SHP77 (cell line): Measurements from ENCODE around the gene TLE5.
"Not testable (repeated sequence)": the region's sequence is repeated elsewhere in the genome, so short reads cannot be mapped to it uniquely, and the experiment has no call there.

Experiments used
- DNase-seq, 2 experiments: peaks; one replicate each; lab custom pipeline; 2025; lab: John Stamatoyannopoulos, UW

TLE5 gene

DNA sequence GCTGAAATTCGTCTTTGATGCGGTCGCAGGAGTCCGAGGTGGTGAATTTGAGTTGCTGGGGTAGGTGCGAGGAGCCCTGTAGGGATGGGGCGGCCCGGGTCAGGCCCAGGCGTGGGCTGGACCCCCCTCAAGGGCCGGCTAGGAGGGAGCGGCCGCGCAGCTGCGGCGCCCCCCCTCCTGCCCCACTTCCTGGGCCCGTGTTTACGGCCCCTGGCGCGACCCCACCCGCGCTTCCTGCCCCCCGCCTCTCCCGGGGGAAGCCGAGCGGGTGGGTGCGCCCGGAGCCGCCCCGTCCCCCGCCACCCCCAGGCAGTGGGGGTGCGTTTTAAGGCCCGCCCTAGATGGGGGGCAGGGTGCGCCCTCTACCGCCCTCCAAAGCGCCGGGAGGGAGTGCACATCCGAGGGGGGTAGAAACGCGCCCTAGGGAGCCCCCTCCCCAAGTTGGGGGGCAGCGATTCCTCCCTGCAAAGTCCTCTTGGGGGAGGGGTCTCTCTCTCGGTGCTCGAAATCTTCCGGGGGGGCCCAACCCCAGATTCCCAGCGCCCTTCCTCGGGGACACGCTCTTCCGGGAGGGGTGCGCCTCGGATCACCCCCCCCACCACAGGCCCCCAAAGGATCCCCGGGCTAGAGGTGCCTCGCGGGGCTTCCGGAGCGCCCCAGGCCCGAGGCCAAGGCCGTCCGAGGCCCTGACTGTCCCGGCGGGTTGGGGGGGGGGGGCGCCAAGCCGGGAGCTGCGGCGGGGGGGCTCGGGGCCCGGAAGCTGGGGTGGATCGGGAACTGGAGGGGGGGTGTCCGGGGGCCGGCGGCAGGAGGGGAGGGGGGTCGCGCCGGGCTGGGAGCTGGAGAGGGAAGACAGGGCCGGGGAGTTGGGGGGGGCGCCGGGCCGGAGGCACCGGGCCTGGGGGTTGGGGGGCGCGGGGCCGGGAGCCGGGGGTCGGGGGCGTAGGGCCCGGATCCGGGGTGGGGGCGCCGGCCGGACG, 823 bp downstream of the TLE5 start:
- DNase-seq: no peak

DNA sequence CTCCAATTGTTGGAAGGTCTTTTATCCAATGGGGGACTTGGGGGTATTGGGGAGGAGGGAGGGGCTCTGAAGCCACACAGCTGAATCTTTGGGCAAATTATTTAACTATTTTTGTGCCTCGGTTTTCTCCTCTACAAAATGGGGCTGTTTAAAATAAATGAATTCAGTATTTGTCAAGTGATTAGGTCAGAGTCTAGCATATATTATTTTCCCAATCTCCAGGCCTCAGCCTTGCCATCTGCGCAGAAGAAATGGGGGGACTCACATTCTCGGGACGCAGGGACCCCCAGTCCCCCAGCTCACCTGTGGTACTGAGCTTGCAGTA, 1.5 kb downstream of the TLE5 start:
- no peak for DNase-seq

DNA sequence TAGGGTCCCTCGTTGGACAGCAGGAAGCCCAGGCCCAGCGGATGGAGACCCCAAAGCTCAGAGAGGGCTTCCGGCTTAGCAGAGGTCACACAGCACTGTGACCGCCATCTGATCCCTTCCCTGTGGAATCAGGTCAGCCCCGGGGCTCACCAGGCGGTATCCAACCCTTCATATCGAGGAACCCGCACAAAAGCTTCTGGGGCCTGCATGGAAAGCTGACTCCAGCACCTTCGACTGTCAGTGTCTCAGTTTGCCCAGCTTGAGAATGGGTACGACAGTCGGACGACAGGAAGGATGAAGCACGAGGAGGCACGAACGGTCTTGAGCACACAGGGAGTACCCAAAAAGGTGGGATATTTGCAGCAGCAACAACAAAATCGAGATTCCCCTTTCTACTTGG, 2.6 kb downstream of the TLE5 start:
- no peak for DNase-seq

DNA sequence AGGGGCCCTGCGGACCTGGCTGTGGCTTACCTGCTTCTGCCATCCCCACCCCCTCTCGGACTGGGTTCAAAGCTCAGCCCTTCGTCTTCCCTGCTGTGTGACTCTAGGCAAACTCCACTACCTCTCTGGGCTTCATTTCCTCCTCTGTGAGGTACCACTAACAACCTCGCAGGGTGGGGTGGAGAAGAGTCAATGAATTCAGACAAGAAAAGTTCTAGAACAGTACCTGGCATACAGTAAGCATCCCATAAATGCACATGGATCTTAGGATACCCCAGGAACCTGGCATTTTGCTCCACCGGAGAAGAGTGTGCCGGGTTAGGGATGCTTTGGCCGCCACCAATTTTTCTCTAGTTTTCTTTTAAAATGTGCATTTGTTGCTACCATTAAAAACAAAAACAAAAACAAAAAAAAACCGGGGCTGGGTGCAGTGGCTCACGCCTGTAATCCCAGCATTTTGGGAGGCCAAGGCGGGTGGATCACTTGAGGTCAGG, 3.4 kb downstream of the TLE5 start:
- no peak for DNase-seq

DNA sequence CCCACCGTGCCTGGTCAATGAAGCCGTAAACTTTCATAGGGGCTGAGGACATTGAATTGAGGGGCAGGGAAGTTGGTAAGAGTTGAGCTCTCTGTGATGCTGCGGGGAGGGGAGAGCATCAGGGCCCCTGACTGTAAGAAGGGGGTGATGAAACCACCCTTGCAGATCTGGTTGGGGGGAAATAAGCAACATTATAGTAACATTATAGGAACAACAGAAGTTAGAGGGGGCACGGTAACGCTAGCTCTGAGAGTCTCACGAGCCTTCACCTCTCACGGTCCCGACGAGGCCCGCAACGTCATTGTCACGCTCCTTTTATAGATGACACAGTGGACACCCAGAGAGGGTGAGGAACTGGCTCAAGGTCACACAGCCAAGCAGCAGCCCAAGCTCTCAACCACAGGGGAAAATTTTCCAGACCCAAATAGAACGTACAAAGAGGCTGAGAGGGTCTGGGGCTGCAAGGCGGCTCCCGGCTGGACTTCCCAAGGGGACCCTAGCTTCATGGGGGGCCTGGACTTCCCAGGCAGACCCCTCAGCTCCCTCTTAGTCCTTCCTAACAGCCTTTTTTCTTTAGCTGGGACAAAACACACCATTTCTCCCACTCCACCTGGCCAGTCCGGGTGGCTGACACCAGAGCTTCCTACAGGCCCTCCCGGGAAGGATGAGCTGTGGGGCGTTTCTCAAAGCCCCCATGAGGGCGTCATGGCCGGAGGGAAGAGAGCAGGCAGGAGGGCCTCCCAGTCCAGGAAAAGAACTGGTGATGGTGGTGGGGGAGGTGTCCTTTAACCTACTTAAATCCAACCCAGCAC, 4.1 kb downstream of the TLE5 start:
- no peak for DNase-seq

DNA sequence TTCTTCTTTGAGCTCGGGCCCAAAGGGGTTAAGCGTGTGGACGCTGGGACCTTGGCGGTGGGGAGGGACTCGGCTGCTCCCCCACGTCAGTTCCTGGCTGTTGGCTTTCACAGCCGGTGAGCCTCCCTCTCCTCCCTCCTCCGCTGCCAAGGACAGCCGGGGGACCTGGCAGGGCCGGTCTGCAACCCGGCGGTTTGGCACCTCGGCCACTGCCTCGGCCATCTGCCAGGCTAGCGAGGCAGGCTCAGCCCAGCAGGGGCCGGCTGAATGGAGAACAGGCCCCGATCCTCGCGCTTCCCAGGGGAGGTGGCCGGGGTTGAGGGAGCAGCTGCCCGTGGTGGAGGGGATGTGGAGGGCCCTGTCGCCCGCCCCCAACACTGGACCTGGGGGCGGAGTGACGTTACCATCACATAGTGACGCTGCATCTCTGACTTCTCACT, 5.0 kb downstream of the TLE5 start:
- no peak for DNase-seq

DNA sequence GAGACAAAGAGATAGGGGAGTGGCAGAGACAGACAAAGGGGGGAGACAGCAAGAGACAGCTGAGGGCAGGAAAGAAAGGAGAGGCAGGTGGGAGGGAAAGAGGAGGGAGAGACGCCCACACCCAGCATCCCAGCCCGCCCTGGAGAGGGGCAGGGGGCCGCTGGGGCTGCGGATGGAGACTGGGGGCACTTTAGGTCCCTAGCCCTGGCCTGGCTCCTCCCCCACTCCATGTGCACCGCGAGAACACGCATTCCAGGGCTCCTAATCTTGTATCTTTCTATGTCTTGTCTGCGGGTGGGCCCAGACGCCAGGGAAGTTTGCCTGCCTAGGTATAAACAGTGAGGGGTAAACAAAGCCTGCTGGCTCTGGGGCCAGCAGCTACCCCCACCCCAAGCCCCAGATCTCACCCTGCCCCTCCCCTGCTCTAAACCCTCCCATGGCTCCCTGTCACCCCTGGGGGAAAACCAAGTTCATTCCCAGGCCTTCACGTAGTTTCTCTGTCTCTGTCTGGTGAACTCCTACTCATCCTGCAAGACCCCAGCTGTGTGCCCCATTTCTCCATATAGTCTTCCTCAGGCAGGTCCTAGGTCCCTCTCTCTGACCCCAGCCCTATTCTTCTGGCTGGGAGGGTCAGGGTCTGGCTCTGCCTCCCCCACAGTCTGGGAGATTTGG, 5.7 kb downstream of the TLE5 start:
- DNase-seq: no peak

DNA sequence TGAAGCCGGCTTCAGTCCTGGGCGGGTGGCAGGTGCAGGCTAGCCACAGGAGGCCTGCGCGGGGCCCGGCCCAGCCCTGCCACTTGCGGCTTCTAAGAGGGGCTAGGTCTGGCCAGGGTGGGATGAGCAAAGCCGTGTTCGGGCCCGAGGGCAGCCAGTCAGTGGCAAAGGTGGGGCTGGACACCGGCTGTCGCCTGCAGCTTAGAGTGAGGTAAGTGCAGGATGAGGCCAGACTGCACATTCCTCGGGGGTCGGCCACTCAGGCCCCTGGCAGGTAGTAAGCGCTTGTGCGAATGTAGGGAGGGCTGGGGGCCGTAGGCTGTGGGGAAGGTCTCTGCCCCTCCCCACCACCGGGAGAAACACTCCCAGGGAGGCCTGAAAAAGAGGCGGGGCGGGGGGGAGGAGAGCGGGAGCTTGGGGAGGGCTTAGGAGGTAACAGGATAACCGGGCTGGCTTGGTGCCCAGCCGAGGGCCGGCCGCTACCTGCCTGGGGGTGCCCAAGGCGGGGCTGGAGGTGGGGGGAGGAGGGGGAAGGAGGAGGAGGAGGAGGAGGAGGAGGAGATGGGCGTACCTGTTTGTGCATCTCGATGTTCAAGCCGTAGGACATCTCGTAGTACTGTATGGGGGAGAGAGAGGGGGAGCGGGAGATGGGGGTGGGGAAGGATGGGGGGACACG, 6.4 kb downstream of the TLE5 start:
- no peak for DNase-seq

DNA sequence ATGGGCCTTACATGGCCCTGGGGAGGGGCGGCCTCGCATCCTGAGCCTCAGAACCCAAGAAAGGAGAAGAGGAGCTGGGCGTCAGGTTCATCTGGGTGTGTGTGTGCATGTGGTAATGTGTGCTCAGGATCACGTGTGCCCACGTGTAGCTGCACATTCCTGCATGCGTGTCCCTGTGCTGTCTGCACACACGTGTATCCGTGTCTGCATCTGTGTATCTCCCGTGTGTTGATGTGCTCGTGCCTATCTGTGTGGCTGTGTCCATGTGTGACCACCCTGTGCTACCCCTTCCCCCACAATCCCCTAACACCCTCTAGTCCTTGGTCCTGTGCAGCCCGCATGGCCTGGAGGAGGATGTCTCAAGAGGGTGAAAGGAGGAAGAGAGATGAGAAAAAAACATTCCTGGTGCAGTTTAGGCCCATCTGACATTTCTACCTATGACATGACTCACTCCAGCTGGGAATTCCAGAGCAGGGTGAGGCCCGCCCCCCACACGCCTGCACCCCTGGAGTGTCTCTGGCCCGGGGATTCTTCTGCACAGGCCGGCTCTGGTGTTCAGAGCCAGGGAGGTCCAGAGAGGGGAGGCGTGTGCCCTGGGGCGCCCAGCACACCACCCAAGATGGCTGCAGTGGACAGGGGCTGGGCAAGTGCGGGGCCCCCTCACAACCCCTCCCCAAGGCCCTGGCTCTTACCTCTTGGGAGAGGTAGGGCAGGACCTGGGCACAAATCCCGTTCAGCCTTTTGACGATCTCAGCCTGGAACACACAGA, 7.1 kb downstream of the TLE5 start:
- DNase-seq: no peak

DNA sequence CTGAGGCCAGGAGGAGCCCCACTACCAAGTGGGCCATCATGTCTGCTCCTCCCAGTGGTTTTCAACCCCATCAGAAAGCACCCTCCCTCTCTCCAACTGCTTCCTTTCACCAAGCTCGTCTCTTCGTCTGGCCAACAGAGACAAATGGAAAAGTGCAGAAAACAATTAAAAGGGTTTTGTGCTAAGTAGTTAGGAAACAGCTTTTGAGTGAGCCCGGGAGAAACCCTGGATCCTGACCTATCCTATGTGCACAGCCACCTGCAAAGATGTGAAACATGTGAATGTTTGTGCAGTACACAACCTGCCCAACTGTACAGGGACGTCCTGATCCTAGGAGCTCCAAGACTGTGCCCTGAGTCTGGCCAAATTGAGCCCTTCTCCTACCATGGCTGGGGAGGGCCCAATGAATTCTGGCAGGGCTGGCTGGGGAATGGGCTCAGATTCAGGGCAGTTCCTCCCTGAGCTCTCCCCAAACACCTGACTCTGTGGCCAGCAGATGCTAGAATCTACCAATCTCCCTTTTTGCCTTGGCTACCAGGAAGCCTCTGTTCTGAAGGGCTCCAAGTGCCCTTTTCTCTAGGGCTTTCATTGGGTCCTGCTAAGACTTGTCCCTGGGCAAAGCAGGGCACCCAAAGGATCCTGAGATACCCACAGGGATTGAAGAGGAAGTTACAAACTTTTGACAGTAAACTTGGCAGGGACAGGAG, 7.9 kb downstream of the TLE5 start:
- no peak for DNase-seq

DNA sequence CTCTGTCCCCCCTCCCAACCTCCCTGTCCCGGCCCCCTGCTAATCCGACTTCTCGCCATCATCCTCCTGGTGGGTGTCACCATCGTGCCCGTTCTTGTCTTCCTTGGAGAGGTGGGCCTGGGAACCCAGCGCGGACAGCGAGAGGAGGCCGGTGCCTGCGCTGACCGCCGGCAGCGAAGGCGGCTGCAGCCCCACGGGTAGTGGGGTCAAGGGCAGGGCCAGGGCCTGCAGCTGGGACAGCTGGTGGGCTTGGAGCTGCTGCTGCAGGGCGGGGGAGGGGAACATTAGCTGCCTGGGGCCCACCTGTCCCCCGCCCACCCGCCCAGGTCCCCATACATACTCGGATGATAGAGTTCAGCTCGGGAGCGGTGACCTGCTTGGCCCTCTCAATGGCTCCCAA, 8.5 kb downstream of the TLE5 start:
- no peak for DNase-seq

DNA sequence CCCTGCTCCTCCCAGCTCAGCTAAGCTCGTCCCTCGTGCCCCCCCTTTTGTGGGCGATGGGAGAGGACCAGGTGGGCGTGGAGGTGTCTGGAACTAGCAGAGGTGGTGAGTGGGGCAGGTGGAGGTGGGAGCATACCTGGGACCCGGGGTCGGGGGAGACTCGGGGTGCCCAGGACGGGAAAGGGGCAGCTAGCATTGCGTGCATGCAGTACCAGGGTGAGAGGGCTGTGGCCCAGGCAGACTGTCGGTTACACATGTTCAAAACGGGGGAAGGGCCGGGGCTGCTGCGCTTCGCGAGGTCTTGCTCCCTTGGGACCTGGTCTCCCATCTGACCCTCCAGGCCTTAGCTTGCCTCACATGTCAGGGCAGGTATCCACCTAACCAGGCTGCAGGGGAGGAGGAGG, 9.1 kb downstream of the TLE5 start:
- no peak for DNase-seq

DNA sequence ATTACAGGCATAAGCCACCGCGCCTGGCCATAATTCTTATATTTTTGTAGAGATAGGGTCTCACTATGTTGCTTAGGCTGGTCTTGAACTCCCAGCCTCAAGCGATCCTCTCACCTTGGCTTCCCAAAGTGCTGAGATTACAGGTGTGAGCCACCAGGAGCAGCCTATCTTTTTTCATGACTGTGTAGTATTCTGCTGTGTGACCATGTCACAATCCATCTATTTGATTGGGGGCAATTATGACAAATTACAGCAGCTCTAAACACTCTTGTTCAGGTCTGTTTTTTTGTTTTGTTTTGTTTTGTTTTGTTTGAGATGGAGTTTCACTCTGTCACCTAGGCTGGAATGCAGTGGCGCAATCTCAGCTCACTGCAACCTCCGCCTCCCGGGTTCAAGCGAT, 12.3 kb downstream of the TLE5 start:
- not testable (repeated sequence) for DNase-seq

DNA sequence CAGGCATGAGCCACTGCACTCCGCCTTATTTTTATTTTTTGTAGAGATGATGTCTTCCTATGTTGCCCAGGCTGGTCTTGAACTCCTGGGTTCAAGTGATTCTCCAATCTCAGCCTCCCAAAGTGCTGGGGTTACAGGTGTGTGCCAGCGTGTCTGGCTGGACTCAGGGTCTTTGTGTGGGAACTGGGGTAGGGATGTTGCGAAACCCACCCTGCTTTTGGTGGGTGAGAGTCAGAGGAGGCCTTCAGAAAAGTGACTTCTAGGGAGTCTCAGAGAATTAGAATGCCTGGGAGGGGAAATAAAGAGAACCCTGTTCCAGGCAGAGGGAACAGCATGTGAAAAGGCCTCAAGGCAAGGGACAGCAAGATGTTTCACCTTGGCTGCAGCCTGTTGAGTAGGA, 13.2 kb downstream of the TLE5 start:
- DNase-seq: no peak

DNA sequence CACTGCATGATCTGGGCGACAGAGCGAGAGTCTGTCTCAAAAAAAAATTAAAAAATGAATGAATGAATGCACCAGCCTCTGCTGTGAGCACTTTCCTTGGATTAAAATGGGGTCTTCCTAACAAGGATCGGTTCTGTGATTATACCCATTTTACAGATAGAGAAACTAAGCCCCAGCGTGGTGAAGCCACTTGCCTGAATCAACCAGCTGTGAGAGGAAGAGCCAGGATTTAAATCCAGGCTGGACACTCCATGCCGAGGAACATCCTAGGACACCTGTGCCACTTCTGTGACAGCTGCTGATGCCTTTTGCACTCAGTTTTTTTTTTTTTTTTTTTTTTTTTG, 14.1 kb downstream of the TLE5 start:
- no peak for DNase-seq

DNA sequence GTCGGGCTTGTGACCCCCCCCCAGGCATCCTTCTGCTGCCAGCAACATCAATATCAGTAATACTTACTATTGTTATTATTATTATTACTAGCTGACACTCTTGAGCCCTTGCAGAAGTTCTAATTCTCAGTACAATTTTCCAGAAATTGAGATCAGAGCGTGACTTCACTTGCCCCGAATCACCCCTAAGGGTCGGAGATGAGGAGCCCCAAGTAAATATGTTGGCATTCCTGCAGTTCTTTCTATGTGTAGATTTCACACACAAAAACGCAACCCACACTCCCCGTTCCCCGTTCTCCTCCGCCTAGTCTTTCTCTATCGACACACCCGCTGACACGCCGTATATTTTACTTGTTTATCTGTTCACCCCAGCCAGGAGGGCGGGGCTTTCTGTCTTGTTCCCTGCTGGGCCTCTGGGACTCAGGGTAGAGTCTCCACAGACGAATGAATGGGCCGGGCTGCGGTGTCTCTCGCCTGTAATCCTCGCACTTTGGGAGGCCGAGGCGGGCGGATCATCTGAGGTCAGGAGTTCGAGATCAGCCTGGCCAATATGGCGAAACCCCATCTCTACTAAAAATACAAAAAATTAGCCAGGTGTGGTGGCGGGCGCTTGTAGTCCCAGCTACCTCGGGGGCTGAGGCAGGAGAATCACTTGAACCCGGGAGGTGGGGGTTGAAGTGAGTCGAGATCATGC, 14.7 kb downstream of the TLE5 start:
- DNase-seq: peak; percentile 81 to 82

DNA sequence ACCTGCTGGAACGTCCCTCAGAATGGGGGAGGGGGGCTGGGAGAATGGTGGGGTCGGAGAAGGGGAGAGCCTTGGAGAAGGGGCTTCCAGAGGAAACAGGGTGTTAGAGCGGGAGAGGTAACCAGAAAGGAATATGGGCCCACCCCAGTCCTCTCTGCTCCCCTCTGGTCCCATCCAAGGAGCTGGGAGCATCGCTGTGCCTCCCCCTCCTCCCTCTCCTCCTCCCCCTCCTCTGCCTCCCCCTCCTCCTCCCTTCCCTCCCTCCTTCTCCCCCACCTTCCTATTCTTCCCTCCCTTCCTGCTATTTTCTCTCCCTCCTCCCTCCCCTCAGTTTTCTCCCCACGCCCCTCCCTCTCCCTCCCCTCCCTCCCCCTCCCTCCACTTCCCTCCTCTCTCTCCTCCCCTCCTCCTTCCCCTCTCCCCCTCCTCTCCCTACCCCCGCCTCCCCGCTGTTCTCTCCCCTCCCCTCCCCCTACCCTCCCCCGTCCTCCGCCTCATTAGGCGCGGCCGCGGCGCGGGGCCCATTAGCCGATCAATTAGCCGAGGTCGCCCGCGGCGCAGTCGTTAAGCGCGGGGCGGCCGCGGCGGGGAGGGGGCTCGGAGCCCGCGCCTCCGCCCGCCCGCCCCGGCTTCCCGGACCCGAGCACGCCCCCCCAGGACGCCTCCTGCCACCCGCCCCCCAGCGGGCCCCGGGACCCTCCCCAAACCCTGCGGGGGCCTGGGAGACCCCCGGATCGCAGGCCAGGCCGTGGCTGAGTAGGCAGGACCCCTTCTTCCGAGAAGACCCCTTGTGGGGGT, 15.4 kb downstream of the TLE5 start:
- peak in 1 of 2 experiments; percentile 37 for DNase-seq

DNA sequence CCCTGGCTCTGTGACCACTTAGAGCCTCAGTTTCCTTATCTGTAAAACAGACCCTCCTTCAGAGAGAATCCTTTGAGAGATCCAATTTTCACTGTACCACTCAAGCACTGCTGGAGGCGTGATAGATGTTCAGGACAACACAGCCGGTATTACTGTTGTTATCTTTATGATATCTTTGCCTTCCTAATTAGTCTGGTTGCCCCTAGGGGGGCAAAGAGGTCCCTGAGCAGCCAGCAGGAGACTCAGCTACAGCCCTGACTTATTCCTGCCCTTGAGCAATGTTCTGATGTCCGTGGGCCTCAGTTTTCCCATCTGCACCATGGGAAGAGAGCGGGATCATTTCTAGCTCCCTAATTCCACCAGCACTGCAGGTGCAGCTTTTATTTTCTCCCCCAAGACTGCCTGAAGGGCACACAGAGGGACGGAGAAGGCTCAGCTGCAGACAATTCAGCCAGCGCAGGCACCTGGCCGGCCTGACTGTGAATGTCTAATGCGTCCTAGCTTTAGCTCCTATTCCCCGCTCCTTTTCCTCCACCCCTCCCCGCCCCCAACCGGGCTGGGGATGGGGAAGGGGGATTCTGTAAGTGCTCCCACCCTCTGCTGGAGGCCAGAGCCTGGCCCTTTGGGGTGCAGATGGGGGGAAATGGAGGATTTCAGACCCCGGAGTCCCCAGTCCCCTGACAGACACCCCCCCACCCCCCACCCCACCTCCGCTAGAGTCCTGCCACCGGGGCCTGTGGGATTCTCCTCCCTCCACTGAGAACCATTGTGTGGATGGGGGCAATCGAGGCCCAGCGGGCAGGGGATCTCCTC, 16.2 kb downstream of the TLE5 start:
- peak in 1 of 2 experiments; percentile 27 for DNase-seq
